ENCODE results near the gene PDCD6IP. TPM values are rescaled to one million over a fixed set of nuclear protein-coding genes. Genes with fewer than 3 reads are reported as not detected.
A peak's percentile ranks its signal among the peaks of the same experiment; 100 is the strongest.

Gene PDCD6IP
- total and polyA plus RNA-seq, 10 donors = 30.5 to 265 (median 175) TPM

DNA sequence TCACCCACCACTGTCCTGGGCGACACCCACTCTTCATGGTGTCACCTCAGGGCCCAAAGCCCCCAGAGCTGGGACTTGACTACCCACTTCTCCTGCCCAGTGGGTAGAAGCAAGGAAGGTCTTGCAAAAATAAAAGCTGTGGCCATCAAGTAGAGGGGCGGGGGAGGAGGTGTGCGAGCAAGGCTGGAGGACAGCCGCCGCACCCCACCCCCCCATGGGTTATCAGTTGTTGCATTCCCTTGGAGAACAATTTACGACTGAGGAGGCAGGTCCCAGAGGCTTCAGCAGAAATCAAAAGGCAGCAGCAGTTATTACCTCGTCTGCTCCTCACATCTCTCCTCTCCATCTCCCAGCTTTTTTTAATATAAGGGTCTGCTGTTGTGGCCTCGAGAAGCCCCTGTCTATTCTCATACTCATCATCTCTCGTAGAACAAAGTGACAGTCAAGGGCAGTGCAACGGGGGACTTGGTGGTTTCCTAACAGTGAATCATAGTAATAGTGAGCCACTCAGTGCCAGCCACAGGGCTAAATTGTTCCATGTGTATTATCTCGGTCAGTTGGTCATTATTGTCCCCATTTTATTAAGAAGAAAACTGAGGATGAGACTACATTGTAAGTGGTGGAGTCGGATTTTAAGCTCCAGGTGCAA, 116.4 kb downstream of the PDCD6IP start:
- TF ChIP-seq, protein P1, sequence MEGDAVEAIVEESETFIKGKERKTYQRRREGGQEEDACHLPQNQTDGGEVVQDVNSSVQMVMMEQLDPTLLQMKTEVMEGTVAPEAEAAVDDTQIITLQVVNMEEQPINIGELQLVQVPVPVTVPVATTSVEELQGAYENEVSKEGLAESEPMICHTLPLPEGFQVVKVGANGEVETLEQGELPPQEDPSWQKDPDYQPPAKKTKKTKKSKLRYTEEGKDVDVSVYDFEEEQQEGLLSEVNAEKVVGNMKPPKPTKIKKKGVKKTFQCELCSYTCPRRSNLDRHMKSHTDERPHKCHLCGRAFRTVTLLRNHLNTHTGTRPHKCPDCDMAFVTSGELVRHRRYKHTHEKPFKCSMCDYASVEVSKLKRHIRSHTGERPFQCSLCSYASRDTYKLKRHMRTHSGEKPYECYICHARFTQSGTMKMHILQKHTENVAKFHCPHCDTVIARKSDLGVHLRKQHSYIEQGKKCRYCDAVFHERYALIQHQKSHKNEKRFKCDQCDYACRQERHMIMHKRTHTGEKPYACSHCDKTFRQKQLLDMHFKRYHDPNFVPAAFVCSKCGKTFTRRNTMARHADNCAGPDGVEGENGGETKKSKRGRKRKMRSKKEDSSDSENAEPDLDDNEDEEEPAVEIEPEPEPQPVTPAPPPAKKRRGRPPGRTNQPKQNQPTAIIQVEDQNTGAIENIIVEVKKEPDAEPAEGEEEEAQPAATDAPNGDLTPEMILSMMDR (IDR thresholded peaks at IDR 0.05 in 8 of 11, conservative IDR thresholded peaks at IDR 0.05 in 3 of 11) = no peak
- TF ChIP-seq POLR2A (IDR thresholded peaks at IDR 0.05) (no peak), POLR2AphosphoS5 (IDR thresholded peaks at IDR 0.05) (no peak)
- Histone ChIP-seq H3K27me3 (replicated peaks in 1 of 7) (peaks cover 0 to 5% (median 0%) of the 10 kb centered on the region in 7 donors), H3K36me3 (no peaks in the 10 kb centered on the region), H3K27ac (no peak overlapping the region), H3K4me3 (no peak overlapping the region), H3K9me3 (no peaks in the 10 kb centered on the region), H3K4me1 (no peaks in the 10 kb centered on the region)
- DNase-seq = no peak
- intact Hi-C loops (cut with DNase I; ENCODE audit: low total_unique reads) = no loop called here
- WGBS, 5 donors = 76 to 84% (median 80%) methylated on average over 12 of the region's 12 CpGs

DNA sequence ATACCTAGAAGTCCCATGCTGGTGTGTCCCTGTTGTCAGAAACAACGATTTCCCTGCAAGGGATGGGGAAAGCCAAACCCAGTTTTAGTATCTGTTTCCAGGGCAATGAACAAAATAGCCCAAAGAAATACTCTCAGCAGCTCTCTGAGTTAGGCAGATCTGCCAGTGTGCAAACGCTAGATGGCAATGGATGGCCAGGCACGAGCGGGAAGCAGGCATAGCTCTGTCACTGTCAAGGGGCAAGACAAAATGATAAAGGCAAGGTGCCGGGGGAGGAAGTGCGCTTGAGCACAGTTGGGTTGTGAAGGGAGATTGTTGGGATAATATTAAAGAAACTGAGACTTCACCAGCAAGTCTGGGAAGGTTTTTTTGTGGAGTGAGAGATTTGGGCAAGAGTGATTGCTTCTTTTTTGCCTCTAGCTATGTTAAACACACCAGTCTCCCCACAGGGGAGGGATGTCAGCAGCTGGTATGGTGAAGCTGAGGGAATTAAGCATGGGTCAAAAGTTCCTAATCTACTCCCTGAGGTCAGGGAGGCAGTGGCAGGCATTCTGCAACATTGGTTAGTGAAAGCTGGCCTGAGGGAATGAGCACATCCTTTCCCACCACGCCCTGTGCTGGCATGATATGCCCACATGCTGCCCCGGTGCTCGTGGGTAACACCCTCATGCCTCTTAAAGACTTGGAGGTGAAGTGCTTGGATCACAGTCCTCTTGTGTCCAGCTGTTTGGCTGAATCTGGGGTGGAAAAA, 117.5 kb downstream of the PDCD6IP start:
- H3K4me3 ChIP-seq = no peak overlapping the region
- TF ChIP-seq, protein P1 (IDR thresholded peaks at IDR 0.05 in 8 of 11, conservative IDR thresholded peaks at IDR 0.05 in 3 of 11) = peak in 1 of 11 experiments; percentile 30
- TF ChIP-seq POLR2AphosphoS5 (IDR thresholded peaks at IDR 0.05) (no peak), POLR2A (IDR thresholded peaks at IDR 0.05) (no peak)
- no peak for DNase-seq
- no peaks in the 10 kb centered on the region for H3K36me3 ChIP-seq
- peaks cover 0 to 5% (median 0%) of the 10 kb centered on the region in 7 donors for H3K27me3 ChIP-seq (replicated peaks in 1 of 7)
- no peaks in the 10 kb centered on the region for H3K4me1 ChIP-seq
- 47 to 60% (median 52%) methylated on average over 8 to 9 of the region's 9 CpGs for WGBS, 5 donors
- H3K27ac ChIP-seq = no peak overlapping the region
- no peaks in the 10 kb centered on the region for H3K9me3 ChIP-seq
- intact Hi-C loops (cut with DNase I; ENCODE audit: low total_unique reads) = no loop called here

DNA sequence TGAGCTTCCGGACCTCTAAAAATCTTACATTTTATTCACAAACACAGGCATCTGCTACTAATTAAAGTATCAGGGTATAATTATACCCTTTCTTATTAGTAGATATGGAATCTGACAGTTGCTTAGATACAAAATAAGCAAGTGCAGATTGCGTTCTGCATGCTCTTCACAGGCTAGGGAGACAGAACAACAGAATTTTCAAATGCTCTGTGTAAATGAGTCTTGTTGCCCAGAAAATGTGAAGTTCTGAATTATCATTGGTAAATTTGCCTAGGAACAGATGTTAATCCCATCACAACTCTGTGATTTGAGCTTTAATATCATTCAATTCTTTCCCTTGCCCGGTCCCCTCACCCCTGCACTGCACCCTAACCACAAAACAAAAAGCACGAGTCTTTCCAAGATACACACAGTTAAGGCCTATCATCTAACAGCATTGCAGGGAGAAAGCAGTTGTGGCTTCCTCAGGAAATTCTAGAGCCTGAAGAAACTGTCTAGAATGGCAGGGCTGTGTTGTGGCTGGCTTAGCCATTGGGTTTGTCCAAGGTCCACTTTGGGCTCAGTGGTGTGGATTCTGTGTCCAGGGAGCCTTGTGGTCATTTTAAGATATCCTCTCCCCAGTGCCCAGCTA, 119.8 kb downstream of the PDCD6IP start:
- H3K4me1 ChIP-seq = no peaks in the 10 kb centered on the region
- no peak overlapping the region for H3K27ac ChIP-seq
- no peak for DNase-seq
- H3K36me3 ChIP-seq = no peaks in the 10 kb centered on the region
- 55 to 74% (median 67%) methylated on average over 4 of the region's 4 CpGs for WGBS, 5 donors
- no peak overlapping the region for H3K4me3 ChIP-seq
- TF ChIP-seq POLR2AphosphoS5 (IDR thresholded peaks at IDR 0.05) (no peak), POLR2A (IDR thresholded peaks at IDR 0.05) (no peak)
- TF ChIP-seq, protein P1 (IDR thresholded peaks at IDR 0.05 in 8 of 11, conservative IDR thresholded peaks at IDR 0.05 in 3 of 11) = no peak
- intact Hi-C loops (cut with DNase I; ENCODE audit: low total_unique reads) = no loop called here
- peaks cover 0 to 5% (median 0%) of the 10 kb centered on the region in 7 donors for H3K27me3 ChIP-seq (replicated peaks in 1 of 7)
- no peaks in the 10 kb centered on the region for H3K9me3 ChIP-seq

Other genes starting within 250 kb of the PDCD6IP start
- 100 to 1,000 TPM in 2 of 7 donors, 10 to 100 TPM in 5; 54.5 to 200 (median 75.6) TPM for gene CLASP2, start 80.4 kb upstream of the PDCD6IP start, total RNA-seq
- gene CLASP2, start 80.4 kb upstream of the PDCD6IP start, polyA plus RNA-seq = 10 to 100 TPM in 2 of 3 donors, 1 to 10 TPM in 1; 8.7 to 11.7 (median 11.5) TPM